ENCODE measurements around the gene TUBA1C.

GRCh38 chr12:49304161-49304560 lies 39.3 kb downstream of the TUBA1C start:
- no peak for TF ChIP-seq CTCF (IDR thresholded peaks at IDR 0.05)
- no peak for TF ChIP-seq POLR2A (IDR thresholded peaks at IDR 0.05; ENCODE audit: low read depth)
